Spinal cord (tissue), 10 donors: ENCODE results near the gene HOXD1. TPM values are rescaled to one million over a fixed set of nuclear protein-coding genes. Genes with fewer than 3 reads are reported as not detected.

ENCODE experiments used
- DNase-seq, 6 donors: peaks; one replicate each; pipeline versions ENCODE4 v3.0.0 to v3.0.0-alpha.2; 2013 to 2015; ENCODE audit warnings: low spot score in 6 of 6, low read depth in 4 of 6
- H3K27ac ChIP-seq: one replicate; pipeline ENCODE4 v1.5.1; 2013; ENCODE audit warnings: low read depth, low read length, control low read depth
- H3K27me3 ChIP-seq: one replicate; pipeline ENCODE4 v1.6.1; 2013; ENCODE audit warnings: low read length; ENCODE audit not compliant: control insufficient read depth, insufficient read depth
- H3K36me3 ChIP-seq: one replicate; pipeline ENCODE4 v1.6.1; 2013; ENCODE audit warnings: low read length; ENCODE audit not compliant: control insufficient read depth, insufficient read depth
- H3K4me1 ChIP-seq: one replicate; pipeline ENCODE4 v1.6.1; 2013; ENCODE audit warnings: low read length; ENCODE audit not compliant: control insufficient read depth, insufficient read depth
- H3K4me3 ChIP-seq: one replicate; pipeline ENCODE4 v1.5.1; 2013; ENCODE audit warnings: low read depth, low read length, control low read depth
- H3K9me3 ChIP-seq: one replicate; pipeline ENCODE4 v1.6.1; 2013; ENCODE audit warnings: low read length; ENCODE audit not compliant: control insufficient read depth, insufficient read depth
- WGBS: methylation state at CpG from one replicate; pipeline ENCODE4 v1.1.5; 2013; ENCODE audit warnings: missing lambda C conversion rate; ENCODE audit not compliant: insufficient coverage; 5-methylcytosine and 5-hydroxymethylcytosine counted together
- polyA plus RNA-seq, 2 donors: library from polyadenylated mRNA; unstranded; fragments of 120-200 nt; gene quantifications; one replicate each; pipeline ENCODE4 v1.2.1, GENCODE V29; 2013; ENCODE audit not compliant: insufficient read length in 2 of 2
- total RNA-seq, 2 donors: library from RNA; depleted of rRNA in 1 of 2; stranded (reverse); fragments of 120-200 nt in 1 of 2; fragments of >200 nt in 1 of 2; gene quantifications; one replicate each; pipeline versions ENCODE4 v1.2.3 to v1.2.4, GENCODE V29; 2013 to 2014
- donor health status: healthy.

HOXD1 gene
- total and polyA plus RNA-seq, 4 donors: 0.66 to 5.6 (median 3.9) TPM

GRCh38 chr2:176146645-176147044 lies 41.8 kb upstream of the HOXD1 start:
- H3K27ac ChIP-seq: peak overlapping the region; percentile 11
- peaks cover 64% of the 10 kb centered on the region for H3K4me1 ChIP-seq
- peak in 1 of 6 donors; percentile 32 for DNase-seq
- H3K27me3 ChIP-seq: peaks cover 2% of the 10 kb centered on the region
- no peaks in the 10 kb centered on the region for H3K9me3 ChIP-seq
- peak overlapping the region; percentile 14 for H3K4me3 ChIP-seq
- H3K36me3 ChIP-seq: peaks cover 33% of the 10 kb centered on the region

GRCh38 chr2:176147210-176147799 lies 41.2 kb upstream of the HOXD1 start:
- WGBS: 29% methylated on average over 23 of the region's 32 CpGs
- H3K27me3 ChIP-seq: peaks cover 2% of the 10 kb centered on the region
- peaks cover 64% of the 10 kb centered on the region for H3K4me1 ChIP-seq
- H3K36me3 ChIP-seq: peaks cover 40% of the 10 kb centered on the region
- peak in 1 of 6 donors; percentile 51 for DNase-seq
- peak overlapping the region; percentile 11 for H3K27ac ChIP-seq
- H3K9me3 ChIP-seq: no peaks in the 10 kb centered on the region
- peak overlapping the region; percentile 14 for H3K4me3 ChIP-seq

- peaks cover 64% of the 10 kb centered on the region for H3K4me1 ChIP-seq
- WGBS: 23% methylated on average over 24 of the region's 31 CpGs
Measured at GRCh38 chr2:176147800-176148496, 40.5 kb upstream of the HOXD1 start.

DNA sequence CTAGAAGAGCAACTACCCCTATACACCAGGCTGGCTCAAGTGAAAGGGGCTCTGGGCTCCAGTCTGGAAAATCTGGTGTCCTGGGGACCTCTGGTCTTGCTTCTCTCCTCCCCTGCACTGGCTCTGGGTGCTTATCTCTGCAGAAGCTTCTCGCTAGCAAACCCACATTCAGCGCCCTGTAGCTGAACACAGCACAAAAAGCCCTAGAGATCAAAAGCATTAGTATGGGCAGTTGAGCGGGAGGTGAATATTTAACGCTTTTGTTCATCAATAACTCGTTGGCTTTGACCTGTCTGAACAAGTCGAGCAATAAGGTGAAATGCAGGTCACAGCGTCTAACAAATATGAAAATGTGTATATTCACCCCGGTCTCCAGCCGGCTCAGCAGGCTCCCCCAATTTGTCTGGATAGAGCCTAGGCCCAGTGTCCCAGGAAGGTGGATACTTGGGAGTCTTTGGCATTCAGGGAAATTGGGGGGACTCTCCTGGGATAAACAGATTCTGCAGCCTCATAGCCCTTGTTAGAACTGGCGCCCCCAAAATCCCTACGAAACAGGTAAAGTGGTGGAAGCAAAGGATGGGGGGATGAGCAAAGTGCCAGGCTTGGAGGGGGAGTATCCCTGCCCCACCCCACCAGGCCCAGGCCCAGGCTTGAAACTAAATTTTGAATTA lies 39.6 kb upstream of the HOXD1 start:
- Histone ChIP-seq H3K27ac (peak overlapping the region; percentile 50), H3K9me3 (no peaks in the 10 kb centered on the region), H3K36me3 (peaks cover 48% of the 10 kb centered on the region), H3K4me3 (peak overlapping the region; percentile 22), H3K27me3 (peaks cover 2% of the 10 kb centered on the region), H3K4me1 (peaks cover 61% of the 10 kb centered on the region)
- peak in 1 of 6 donors; percentile 73 for DNase-seq
- WGBS: 63% methylated on average over 10 of the region's 11 CpGs

More at GRCh38 chr2:176147800-176148496, 40.5 kb upstream of the HOXD1 start:
- H3K27me3 ChIP-seq: peaks cover 2% of the 10 kb centered on the region
- peak overlapping the region; percentile 50 for H3K27ac ChIP-seq
- H3K36me3 ChIP-seq: peaks cover 46% of the 10 kb centered on the region
- peak overlapping the region; percentile 22 for H3K4me3 ChIP-seq
- peak in 1 of 6 donors; percentile 65 for DNase-seq
- H3K9me3 ChIP-seq: no peaks in the 10 kb centered on the region

- no peak for DNase-seq
- Histone ChIP-seq H3K27me3 (peaks cover 2% of the 10 kb centered on the region), H3K36me3 (peaks cover 48% of the 10 kb centered on the region), H3K27ac (peak overlapping the region; percentile 9), H3K9me3 (no peaks in the 10 kb centered on the region), H3K4me3 (peak overlapping the region; percentile 4), H3K4me1 (peaks cover 61% of the 10 kb centered on the region)
- 40% methylated on average over 18 of the region's 22 CpGs for WGBS
Measured at GRCh38 chr2:176149481-176149938, 39.0 kb upstream of the HOXD1 start.

GRCh38 chr2:176149939-176150583 lies 38.4 kb upstream of the HOXD1 start:
- H3K27ac ChIP-seq: peak overlapping the region; percentile 9

DNA sequence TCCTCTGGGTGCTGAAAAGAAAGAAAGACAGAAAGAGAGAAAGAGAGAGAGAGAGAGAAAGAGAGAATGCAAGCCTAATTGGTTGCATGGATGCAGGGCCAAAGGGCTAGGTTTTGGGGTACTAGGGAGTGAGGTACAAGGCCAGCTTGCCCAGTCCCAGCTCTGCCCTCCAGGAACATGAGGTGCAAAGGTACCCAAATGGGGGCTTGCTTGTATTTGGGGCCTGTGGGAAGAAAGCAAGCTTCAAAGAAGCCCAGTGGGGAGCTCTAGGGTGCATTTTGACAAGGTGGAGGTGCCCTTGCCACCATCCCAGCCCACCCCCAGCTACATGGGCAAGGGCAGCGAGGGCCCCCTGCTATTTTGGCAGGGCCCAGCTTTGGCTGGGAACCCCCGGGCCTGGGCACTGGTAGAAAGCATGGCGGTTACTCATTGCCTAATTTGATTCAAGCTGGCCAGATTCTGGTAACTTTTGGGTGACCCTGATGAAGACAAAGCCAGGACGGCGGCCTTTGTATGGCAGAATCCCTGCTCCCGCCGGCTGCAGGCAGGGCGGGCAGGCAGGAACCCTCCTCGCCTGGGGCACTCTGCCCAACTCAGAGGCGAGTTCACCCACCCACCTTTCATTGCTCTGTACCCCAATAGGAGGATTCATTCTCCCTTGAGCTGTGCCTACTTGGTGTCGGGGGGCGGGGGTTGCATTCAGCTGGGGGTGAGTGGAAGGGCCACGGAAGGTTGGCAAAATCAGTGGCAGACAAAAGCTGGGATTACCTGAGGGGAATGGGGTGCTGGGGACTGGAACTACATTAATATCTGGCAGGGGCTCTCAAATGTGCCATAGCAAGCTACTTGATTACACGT lies 37.7 kb upstream of the HOXD1 start:
- H3K36me3 ChIP-seq: peaks cover 53% of the 10 kb centered on the region
- 15% methylated on average over 11 of the region's 14 CpGs for WGBS

More at GRCh38 chr2:176149939-176150583, 38.4 kb upstream of the HOXD1 start:
- H3K36me3 ChIP-seq: peaks cover 48% of the 10 kb centered on the region
- WGBS: 42% methylated on average over 18 of the region's 24 CpGs
- no peaks in the 10 kb centered on the region for H3K9me3 ChIP-seq
- no peak overlapping the region for H3K4me3 ChIP-seq
- peak in 1 of 6 donors; percentile 61 for DNase-seq
- H3K4me1 ChIP-seq: peaks cover 59% of the 10 kb centered on the region
- peaks cover 2% of the 10 kb centered on the region for H3K27me3 ChIP-seq

GRCh38 chr2:176151442-176152287 lies 36.8 kb upstream of the HOXD1 start, which contains the start of gene HOXD4:
Gene HOXD4, plus strand, starts transcription at chr2:176151550. Its CDS starts 84 bp downstream, at chr2:176151634.
- peak within 1 kb of the TSS; percentile 33 for H3K27ac ChIP-seq
- H3K4me3 ChIP-seq: peak within 1 kb of the TSS; percentile 17
- peaks cover 62% of the 10 kb centered on the region for H3K4me1 ChIP-seq
- WGBS: 25% methylated on average over 46 of the region's 55 CpGs
- H3K36me3 ChIP-seq: peaks cover 57% of the 10 kb centered on the region
- DNase-seq: peak in 2 of 6 donors; percentile 10 to 89
- peaks cover 8% of the 10 kb centered on the region for H3K27me3 ChIP-seq
- H3K9me3 ChIP-seq: no peaks in the 10 kb centered on the region

More for the DNA sequence above, 37.7 kb upstream of the HOXD1 start:
- Histone ChIP-seq H3K4me3 (no peak overlapping the region), H3K9me3 (no peaks in the 10 kb centered on the region), H3K27ac (peak overlapping the region; percentile 9), H3K4me1 (peaks cover 59% of the 10 kb centered on the region), H3K27me3 (peaks cover 2% of the 10 kb centered on the region)
- peak in 1 of 6 donors; percentile 68 for DNase-seq
